K562 (cell line): Measurements from ENCODE around the gene PELI1. TPM values are rescaled to one million over a fixed set of nuclear protein-coding genes. Genes with fewer than 3 reads are reported as not detected.
A peak's percentile ranks its signal among the peaks of the same experiment; 100 is the strongest.

Experiments
- ATAC-seq: fragments of 200-7000 bp; cut with Tn5 transposase; 3 replicates; pipeline ENCODE4 v1.9.1; 2020; ENCODE audit warnings: moderate library complexity
- BruUV-seq: library from RNA; stranded (reverse); fragments of 400-500 nt; replicated peaks from 2 replicates; lab custom pipeline; 2021; lab: Mats Ljungman, UMichigan
- CTCF ChIA-PET: fragments of 300-600 bp; formaldehyde crosslinking; extraction: SDS; loops from one replicate; lab custom pipeline; 2021; ENCODE audit warnings: low intra/inter-chr PET ratio; lab: Yijun Ruan, JAX
- POLR2A ChIA-PET: fragments of 300-600, 350-650 bp; sonication (Branson Sonifier 250); formaldehyde crosslinking; extraction: SDS; loops from one replicate; lab custom pipeline; 2021; ENCODE audit warnings: antibody characterized with exemption, inconsistent platforms; lab: Yijun Ruan, JAX
- DNase-seq, 4 experiments: peaks; one replicate each; pipeline versions ENCODE4 v3.0.0 to v3.0.0-alpha.2; 2011 to 2018; ENCODE audit warnings: low spot score in 3 of 4, mixed read lengths in 3 of 4; ENCODE audit errors: extremely low read depth in 1 of 4
- FAIRE-seq: peaks from 2 replicates; lab custom pipeline; 2011; peaks lifted over from hg19 to GRCh38; lab: Jason Lieb, UNC
- H2AFZ ChIP-seq: 2 replicates; pipeline ENCODE4 v1.6.0; 2011; ENCODE audit warnings: low read depth, low read length, control low read depth, inconsistent platforms
- H3K27ac ChIP-seq: fragments of 200-600 bp; 3 replicates; pipeline ENCODE4 v1.8.0; 2011; ENCODE audit warnings: low read depth, mild to moderate bottlenecking, control low read depth, inconsistent platforms, low read length, moderate library complexity, mixed read lengths; ENCODE audit errors: extremely low read depth
- H3K27me3 ChIP-seq, 2 experiments: fragments of 300-600 bp in 1 of 2; 2 replicates in 1 of 2; 3 replicates in 1 of 2; pipeline versions ENCODE4 v1.6.0 to v1.8.0; 2011; ENCODE audit warnings: inconsistent platforms in 2 of 2, low read length in 2 of 2, mild to moderate bottlenecking in 1 of 2, mixed read lengths in 1 of 2, moderate library complexity in 1 of 2; ENCODE audit not compliant: control insufficient read depth in 2 of 2, insufficient read depth in 2 of 2
- H3K36me3 ChIP-seq: fragments of 300-600 bp; 3 replicates; pipeline ENCODE4 v1.8.0; 2011; ENCODE audit warnings: mild to moderate bottlenecking, low read length, inconsistent platforms; ENCODE audit not compliant: control insufficient read depth, insufficient read depth
- H3K4me1 ChIP-seq, 2 experiments: fragments of 200-600 bp in 1 of 2; replicated peaks in 1 of 2; 2 replicates in 1 of 2; 3 replicates in 1 of 2; pipeline versions ENCODE4 v1.5.1 to v1.8.0; 2011; ENCODE audit warnings: inconsistent platforms in 2 of 2, low read length in 2 of 2, mild to moderate bottlenecking in 1 of 2, mixed read lengths in 1 of 2, moderate library complexity in 1 of 2; ENCODE audit not compliant: control insufficient read depth in 2 of 2, insufficient read depth in 2 of 2
- H3K4me2 ChIP-seq: 2 replicates; pipeline ENCODE4 v1.6.1; 2011; ENCODE audit warnings: low read length, control low read depth, inconsistent platforms, mixed read lengths; ENCODE audit not compliant: insufficient read depth
- H3K4me3 ChIP-seq: fragments of 200-600 bp; sonication (generic), shearing (Covaris generic); 2 replicates; pipeline ENCODE4 v1.5.1; 2016; ENCODE audit warnings: control low read depth, inconsistent platforms
- H3K79me2 ChIP-seq: fragments of 200-600 bp; 3 replicates; pipeline ENCODE4 v1.8.0; 2011; ENCODE audit warnings: low read length, inconsistent platforms; ENCODE audit not compliant: control insufficient read depth, insufficient read depth
- H3K9ac ChIP-seq, 2 experiments: 2 replicates each; pipeline versions ENCODE4 v1.6.0 to v1.6.1; 2011; ENCODE audit warnings: low read depth in 2 of 2, low read length in 2 of 2, control low read depth in 1 of 2, inconsistent platforms in 1 of 2, mild to moderate bottlenecking in 1 of 2, mixed read lengths in 1 of 2; ENCODE audit not compliant: insufficient read depth in 1 of 2
- H3K9me1 ChIP-seq: one replicate; pipeline ENCODE4 v1.6.0; 2011; ENCODE audit warnings: inconsistent platforms, mild to moderate bottlenecking, low read length, moderate library complexity; ENCODE audit not compliant: control insufficient read depth, insufficient read depth
- H3K9me3 ChIP-seq: replicated peaks from 2 replicates; pipeline ENCODE4 v1.5.1; 2011; ENCODE audit warnings: low read depth, low read length, inconsistent platforms; ENCODE audit not compliant: control insufficient read depth, insufficient read depth
- H4K20me1 ChIP-seq: replicated peaks from 2 replicates; pipeline ENCODE4 v1.6.1; 2011; ENCODE audit warnings: low read length, inconsistent platforms, mixed read lengths; ENCODE audit not compliant: control insufficient read depth, insufficient read depth
- C11orf30 ChIP-seq: fragments of 450-650 bp; IDR thresholded peaks from 2 replicates; pipeline ENCODE4 v1.6.1; 2016; ENCODE audit warnings: low read depth, mild to moderate bottlenecking
- DACH1 ChIP-seq: fragments of 450-650 bp; IDR thresholded peaks from 2 replicates; pipeline ENCODE4 v1.6.1; 2018; ENCODE audit not compliant: partially characterized antibody
- HLTF ChIP-seq: fragments of 450-650 bp; IDR thresholded peaks from 2 replicates; pipeline ENCODE4 v1.6.1; 2016
- HMG20A ChIP-seq: fragments of 450-650 bp; formaldehyde crosslinking; conservative IDR thresholded peaks from 2 replicates; pipeline ENCODE4 v1.4.0; 2020; ENCODE audit warnings: mild to moderate bottlenecking, mixed read lengths
- HOXB6 ChIP-seq: fragments of 250-450 bp; sonication (Bioruptor Pico); IDR thresholded peaks from 2 replicates; pipeline ENCODE4 v1.5.1; 2022; ENCODE audit warnings: mild to moderate bottlenecking, borderline replicate concordance
- JUND ChIP-seq, 2 experiments: IDR thresholded peaks; 2 replicates in 1 of 2; 3 replicates in 1 of 2; pipeline ENCODE4 v1.6.1; 2011; ENCODE audit warnings: borderline replicate concordance in 2 of 2, low read depth in 2 of 2, low read length in 2 of 2, improper control_type of control experiment in 1 of 2, missing biosample characterization in 1 of 2, missing genetic modification characterization in 1 of 2, missing genetic modification reagents in 1 of 2
- KAT7 ChIP-seq: sonication (generic); formaldehyde crosslinking; IDR thresholded peaks from 2 replicates; pipeline ENCODE4 v1.8.0; 2022; ENCODE audit warnings: missing genetic modification reagents, mild to moderate bottlenecking, borderline replicate concordance
- MAFF ChIP-seq: IDR thresholded peaks from 2 replicates; pipeline ENCODE4 v1.6.1; 2012; ENCODE audit warnings: low read length, improper control_type of control experiment
- MAFG ChIP-seq: fragments of 450-650 bp; conservative IDR thresholded peaks from 2 replicates; pipeline ENCODE4 v1.6.1; 2016; ENCODE audit warnings: missing genetic modification characterization, missing compliant biosample characterization
- MCM3 ChIP-seq: fragments of 450-650 bp; IDR thresholded peaks from 2 replicates; pipeline ENCODE4 v1.6.1; 2016
- PHF21A ChIP-seq: fragments of 450-650 bp; IDR thresholded peaks from 2 replicates; pipeline ENCODE4 v1.6.1; 2017; ENCODE audit warnings: low read depth, borderline replicate concordance
- PPARD ChIP-seq: fragments of 250-450 bp; sonication (Bioruptor Pico); IDR thresholded peaks from 2 replicates; pipeline ENCODE4 v1.8.0; 2022; ENCODE audit warnings: inconsistent platforms, mild to moderate bottlenecking, moderate library complexity
- RBM25 ChIP-seq: fragments of 200-400 bp; formaldehyde crosslinking; IDR thresholded peaks from 2 replicates; pipeline ENCODE4 v1.6.1; 2018; ENCODE audit warnings: low read length, low read depth, moderate library complexity; ENCODE audit not compliant: severe bottlenecking
- ZEB2 ChIP-seq: fragments of 450-650 bp; IDR thresholded peaks from 2 replicates; pipeline ENCODE4 v1.6.1; 2016
- ZNF197 ChIP-seq: fragments of 200-800 bp; sonication (Bioruptor generic); IDR thresholded peaks from 2 replicates; pipeline ENCODE4 v1.6.1; 2016; ENCODE audit warnings: low read depth, missing genetic modification characterization, missing compliant biosample characterization
- ZNF277 ChIP-seq: fragments of 250-450 bp; sonication (Bioruptor Pico); IDR thresholded peaks from 2 replicates; pipeline ENCODE4 v1.8.0; 2022; ENCODE audit warnings: inconsistent platforms, mild to moderate bottlenecking, moderate library complexity, borderline replicate concordance
- ZNF780A ChIP-seq: fragments of 250-450 bp; sonication (Bioruptor Pico); IDR thresholded peaks from 2 replicates; pipeline ENCODE4 v1.5.0; 2021; ENCODE audit warnings: mild to moderate bottlenecking
- ZSCAN29 ChIP-seq: fragments of 450-650 bp; IDR thresholded peaks from 2 replicates; pipeline ENCODE4 v1.6.1; 2017
- WGBS: fragments of 100-300 bp; shearing (Covaris generic); methylation state at CpG from one replicate; pipeline ENCODE4 v1.1.6; 2016; ENCODE audit warnings: low coverage, mixed read lengths; ENCODE audit not compliant: insufficient coverage; ENCODE audit errors: missing lambda C conversion rate; 5-methylcytosine and 5-hydroxymethylcytosine counted together
- in situ Hi-C: fragments of 300-500 bp; cut with MboI; formaldehyde crosslinking; loops from 4 replicates; pipeline ENCODE4 v1.15.0; 2018; ENCODE audit warnings: inconsistent platforms, mixed read lengths
- intact Hi-C: fragments of 100-400 bp; cut with micrococcal nuclease; formaldehyde crosslinking; loops from 2 replicates; pipeline ENCODE4 v1.14.2; 2022
- polyA plus RNA-seq, 8 experiments: library from polyadenylated mRNA; depleted of rRNA in 4 of 8; stranded (reverse) in 5 of 8; unstranded in 3 of 8; fragments of >200 nt; fragmentation: Nextera tagmentation in 2 of 8; fragmentation: Illumina TruSeq in 1 of 8; extraction: Ambion mirVana in 2 of 8; extraction: Trizol in 1 of 8; gene quantifications; 2 replicates each; pipeline versions ENCODE4 v1.2.1 to v1.2.3, GENCODE V29; 2011 to 2014; ENCODE audit warnings: inconsistent platforms in 1 of 8, missing spikeins in 1 of 8
- total RNA-seq, 7 experiments: library from RNA; depleted of rRNA in 6 of 7; stranded (reverse); fragments of >200 nt in 6 of 7; fragmentation: Illumina TruSeq in 2 of 7; extraction: Trizol in 2 of 7; gene quantifications; 2 replicates each; pipeline versions ENCODE4 v1.2.1 to v1.2.3, GENCODE V29; 2011 to 2021; ENCODE audit warnings: low replicate concordance in 1 of 7
- TF ChIP-seq, protein P1 (sequence below): fragments of 450-650 bp; IDR thresholded peaks from 2 replicates; pipeline ENCODE4 v1.6.1; 2018; ENCODE audit warnings: mild to moderate bottlenecking, low read depth; ENCODE audit not compliant: partially characterized antibody
- TF ChIP-seq, protein P2 (sequence below): sonication (generic); formaldehyde crosslinking; IDR thresholded peaks from 2 replicates; pipeline ENCODE4 v1.8.0; 2022; ENCODE audit warnings: missing genetic modification reagents, mild to moderate bottlenecking, borderline replicate concordance

Gene PELI1
- total and polyA plus RNA-seq, 9 of the 15 experiments (the other 6 are each of a cell fraction or from before 2014, with no cell fraction given): 3.3 to 19.2 (median 12.5) TPM

DNA sequence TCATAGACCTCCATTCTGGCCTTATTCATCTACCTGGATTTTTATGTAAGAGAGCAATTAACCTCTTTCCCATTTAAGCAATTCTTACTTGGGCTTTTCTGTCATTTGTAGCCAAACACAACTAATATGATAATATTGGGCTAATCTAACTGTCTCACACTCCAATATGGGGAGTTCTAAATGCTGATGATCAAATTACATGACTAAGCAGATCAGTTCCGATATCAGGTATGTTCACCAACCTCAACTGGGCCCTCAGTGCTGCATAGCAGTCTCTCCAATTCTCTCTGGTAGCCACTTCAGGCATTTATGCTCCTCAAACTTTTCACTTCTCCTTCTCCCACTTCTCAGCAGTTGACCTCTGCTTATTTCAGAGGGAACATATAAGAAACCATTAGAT lies 64.0 kb downstream of the PELI1 start:
- no peaks in the 10 kb centered on the region for H3K36me3 ChIP-seq
- in situ Hi-C loops (no loop called here), intact Hi-C loops (no loop called here)
- ChIA-PET POLR2A (interaction anchor here (1.2 kb wide), 2 partner anchors 12 to 768 kb away, joined by 3 read pairs; no protein-coding TSS in a partner anchor), CTCF (no interaction called here)
- H3K4me1 ChIP-seq: peaks cover 7 to 25% of the 10 kb centered on the region in 2 experiments
- H4K20me1 ChIP-seq: no peaks in the 10 kb centered on the region
- H3K9me1 ChIP-seq: no peaks in the 10 kb centered on the region
- H3K79me2 ChIP-seq: no peaks in the 10 kb centered on the region
- no peaks in the 10 kb centered on the region for H3K27me3 ChIP-seq
- ATAC-seq (peak; percentile 72), FAIRE-seq (no peak), DNase-seq (peak in 1 of 4 experiments; percentile 27)
- H3K27ac ChIP-seq: peak overlapping the region; percentile 21
- H2AFZ ChIP-seq: peak overlapping the region; percentile 69
- WGBS: 0% methylated on average over 1 of the region's 1 CpG
- no peaks in the 10 kb centered on the region for H3K9me3 ChIP-seq
- H3K4me2 ChIP-seq: peak overlapping the region; percentile 2
- H3K9ac ChIP-seq: no peak overlapping the region
- H3K4me3 ChIP-seq: no peak overlapping the region
- BruUV-seq: no TSS peak
- peak; percentile 80 for TF ChIP-seq MAFG (tag)
- peak; percentile 74; the same call in 1 of the 2 replicates for TF ChIP-seq MAFF
- no peak for TF ChIP-seq KAT7
- TF ChIP-seq ZNF780A: no peak
- no peak for TF ChIP-seq DACH1
- no peak for TF ChIP-seq ZNF277 (CRISPR knock-in tag)
- TF ChIP-seq PPARD (CRISPR knock-in tag): no peak
- no peak for TF ChIP-seq JUND (IDR thresholded peaks at IDR 0.05; ENCODE audit: borderline replicate concordance, low read depth, low read length)
- no peak for TF ChIP-seq JUND (tag; IDR thresholded peaks at IDR 0.05; ENCODE audit: borderline replicate concordance, low read depth, low read length)
- TF ChIP-seq HMG20A (CRISPR knock-in tag): no peak
- TF ChIP-seq C11orf30: peak; percentile 88
- no peak for TF ChIP-seq ZSCAN29
- no peak for TF ChIP-seq PHF21A
- TF ChIP-seq MCM3: no peak
- 0 out of 2 replicates have a peak, but pooled peaks have one; percentile 33 for TF ChIP-seq ZNF197 (CRISPR knock-in tag)
- 0 out of 2 replicates have a peak, but pooled peaks have one; percentile 39 for TF ChIP-seq ZEB2
- no peak for TF ChIP-seq HOXB6
- TF ChIP-seq, protein P1, sequence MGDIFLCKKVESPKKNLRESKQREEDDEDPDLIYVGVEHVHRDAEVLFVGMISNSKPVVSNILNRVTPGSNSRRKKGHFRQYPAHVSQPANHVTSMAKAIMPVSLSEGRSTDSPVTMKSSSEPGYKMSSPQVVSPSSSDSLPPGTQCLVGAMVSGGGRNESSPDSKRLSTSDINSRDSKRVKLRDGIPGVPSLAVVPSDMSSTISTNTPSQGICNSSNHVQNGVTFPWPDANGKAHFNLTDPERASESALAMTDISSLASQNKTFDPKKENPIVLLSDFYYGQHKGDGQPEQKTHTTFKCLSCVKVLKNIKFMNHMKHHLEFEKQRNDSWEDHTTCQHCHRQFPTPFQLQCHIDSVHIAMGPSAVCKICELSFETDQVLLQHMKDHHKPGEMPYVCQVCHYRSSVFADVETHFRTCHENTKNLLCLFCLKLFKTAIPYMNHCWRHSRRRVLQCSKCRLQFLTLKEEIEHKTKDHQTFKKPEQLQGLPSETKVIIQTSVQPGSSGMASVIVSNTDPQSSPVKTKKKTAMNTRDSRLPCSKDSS: no peak
- TF ChIP-seq, protein P2, sequence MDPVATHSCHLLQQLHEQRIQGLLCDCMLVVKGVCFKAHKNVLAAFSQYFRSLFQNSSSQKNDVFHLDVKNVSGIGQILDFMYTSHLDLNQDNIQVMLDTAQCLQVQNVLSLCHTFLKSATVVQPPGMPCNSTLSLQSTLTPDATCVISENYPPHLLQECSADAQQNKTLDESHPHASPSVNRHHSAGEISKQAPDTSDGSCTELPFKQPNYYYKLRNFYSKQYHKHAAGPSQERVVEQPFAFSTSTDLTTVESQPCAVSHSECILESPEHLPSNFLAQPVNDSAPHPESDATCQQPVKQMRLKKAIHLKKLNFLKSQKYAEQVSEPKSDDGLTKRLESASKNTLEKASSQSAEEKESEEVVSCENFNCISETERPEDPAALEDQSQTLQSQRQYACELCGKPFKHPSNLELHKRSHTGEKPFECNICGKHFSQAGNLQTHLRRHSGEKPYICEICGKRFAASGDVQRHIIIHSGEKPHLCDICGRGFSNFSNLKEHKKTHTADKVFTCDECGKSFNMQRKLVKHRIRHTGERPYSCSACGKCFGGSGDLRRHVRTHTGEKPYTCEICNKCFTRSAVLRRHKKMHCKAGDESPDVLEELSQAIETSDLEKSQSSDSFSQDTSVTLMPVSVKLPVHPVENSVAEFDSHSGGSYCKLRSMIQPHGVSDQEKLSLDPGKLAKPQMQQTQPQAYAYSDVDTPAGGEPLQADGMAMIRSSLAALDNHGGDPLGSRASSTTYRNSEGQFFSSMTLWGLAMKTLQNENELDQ (CRISPR knock-in tag): no peak
- no peak for TF ChIP-seq RBM25
- TF ChIP-seq HLTF: no peak
